Lung microvascular endothelial cell (primary cell): ENCODE measurements around the gene CD244. TPM values are rescaled to one million over a fixed set of nuclear protein-coding genes. Genes with fewer than 3 reads are reported as not detected.

Experiments used
- DNase-seq, 2 donors: peaks; one replicate each; pipeline versions ENCODE4 v3.0.0 to v3.0.0-alpha.2; 2010; ENCODE audit warnings: low read depth in 2 of 2
- total RNA-seq: library from RNA; depleted of rRNA; stranded (reverse); fragments of >200 nt; gene quantifications from 2 replicates; pipeline ENCODE4 v1.2.1, GENCODE V29; 2014

The CD244 gene
- total RNA-seq, 1 donor from 2014 or later = not detected

GRCh38 chr1:160781914-160782689, 80.6 kb downstream of the CD244 start:
- no peak for DNase-seq

GRCh38 chr1:160781186-160781766, 81.4 kb downstream of the CD244 start:
- DNase-seq = no peak

GRCh38 chr1:160780398-160780755, 82.3 kb downstream of the CD244 start:
- DNase-seq = no peak

Other genes with a start within 250 kb of the CD244 start
- gene SLAMF1, start 215.8 kb downstream of the CD244 start, total RNA-seq = not detected in 2 replicates
- gene CD48, start 151.1 kb downstream of the CD244 start, total RNA-seq = not detected in 2 replicates
- gene SLAMF7, start 123.6 kb downstream of the CD244 start, total RNA-seq = not detected in 2 replicates
- gene LY9, start 66.7 kb downstream of the CD244 start, total RNA-seq = not detected in 2 replicates
- gene ITLN1, start 22.3 kb upstream of the CD244 start, total RNA-seq = not detected in 2 replicates
- not detected in 2 replicates for gene ITLN2, start 91.9 kb upstream of the CD244 start, total RNA-seq
- gene F11R, start 158.3 kb upstream of the CD244 start, total RNA-seq = 49.3 and 150 TPM in 2 replicates
- gene TSTD1, start 176.1 kb upstream of the CD244 start, total RNA-seq = 1.7 and 7.1 TPM in 2 replicates
- 83.0 and 105 TPM in 2 replicates for gene USF1, start 183.1 kb upstream of the CD244 start, total RNA-seq
- not detected in 2 replicates for gene ARHGAP30, start 207.0 kb upstream of the CD244 start, total RNA-seq
- 0.44 TPM in 1 of 2 replicates, not detected in the other for gene NECTIN4, start 226.7 kb upstream of the CD244 start, total RNA-seq
- gene KLHDC9, start 235.5 kb upstream of the CD244 start, total RNA-seq = 0.65 and 0.99 TPM in 2 replicates